ENCODE data around the gene C2CD3. TPM values are rescaled to one million over a fixed set of nuclear protein-coding genes. Genes with fewer than 3 reads are reported as not detected.

Gene C2CD3
- total RNA-seq, 2 donors from 2014 or later, result 12.2 to 31.6 TPM

DNA sequence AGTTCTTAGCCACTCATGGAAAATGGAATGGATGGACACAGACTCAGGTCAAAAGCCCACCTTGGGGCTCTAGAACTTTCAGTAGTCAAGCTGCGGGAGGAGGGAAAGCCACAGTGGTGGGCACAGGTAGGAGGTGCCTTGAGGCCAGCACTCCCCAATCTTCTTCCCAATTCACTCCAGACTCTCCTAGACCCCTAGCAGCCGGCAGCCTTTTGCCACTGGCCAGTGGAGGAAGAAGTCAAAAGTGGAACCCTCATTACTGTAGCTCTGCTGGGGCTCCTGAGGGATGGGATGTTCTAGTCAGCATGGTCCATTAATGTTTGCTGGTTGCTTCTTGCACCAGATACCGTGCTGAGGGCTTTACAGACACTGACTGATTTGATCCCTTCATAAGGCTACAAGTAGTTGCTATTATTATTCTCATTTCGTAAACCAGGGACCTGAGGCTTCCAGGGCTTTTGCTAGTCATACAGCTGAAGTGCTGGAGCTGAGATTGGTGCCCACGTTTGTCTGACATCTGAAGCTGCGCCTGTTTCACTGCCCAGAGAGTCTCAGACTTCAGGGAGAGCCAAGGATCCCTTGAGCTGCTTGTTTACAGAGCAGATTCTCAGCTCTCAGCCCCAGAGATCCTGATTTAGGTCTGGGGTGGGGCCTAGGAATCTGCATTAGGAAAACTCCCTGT is 163.0 kb downstream of the C2CD3 start:
- H3K9me3 ChIP-seq, result no peaks in the 10 kb centered on the region
- DNase-seq (no peak), ATAC-seq (no peak)
- TF ChIP-seq POLR2A (IDR thresholded peaks at IDR 0.05), result no peak
- TF ChIP-seq, protein P1, sequence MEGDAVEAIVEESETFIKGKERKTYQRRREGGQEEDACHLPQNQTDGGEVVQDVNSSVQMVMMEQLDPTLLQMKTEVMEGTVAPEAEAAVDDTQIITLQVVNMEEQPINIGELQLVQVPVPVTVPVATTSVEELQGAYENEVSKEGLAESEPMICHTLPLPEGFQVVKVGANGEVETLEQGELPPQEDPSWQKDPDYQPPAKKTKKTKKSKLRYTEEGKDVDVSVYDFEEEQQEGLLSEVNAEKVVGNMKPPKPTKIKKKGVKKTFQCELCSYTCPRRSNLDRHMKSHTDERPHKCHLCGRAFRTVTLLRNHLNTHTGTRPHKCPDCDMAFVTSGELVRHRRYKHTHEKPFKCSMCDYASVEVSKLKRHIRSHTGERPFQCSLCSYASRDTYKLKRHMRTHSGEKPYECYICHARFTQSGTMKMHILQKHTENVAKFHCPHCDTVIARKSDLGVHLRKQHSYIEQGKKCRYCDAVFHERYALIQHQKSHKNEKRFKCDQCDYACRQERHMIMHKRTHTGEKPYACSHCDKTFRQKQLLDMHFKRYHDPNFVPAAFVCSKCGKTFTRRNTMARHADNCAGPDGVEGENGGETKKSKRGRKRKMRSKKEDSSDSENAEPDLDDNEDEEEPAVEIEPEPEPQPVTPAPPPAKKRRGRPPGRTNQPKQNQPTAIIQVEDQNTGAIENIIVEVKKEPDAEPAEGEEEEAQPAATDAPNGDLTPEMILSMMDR (IDR thresholded peaks at IDR 0.05), result no peak
- H3K4me1 ChIP-seq, result no peaks in the 10 kb centered on the region
- intact Hi-C loops (cut with DNase I), result no loop called here
- no peak overlapping the region for H3K4me3 ChIP-seq
- H3K27me3 ChIP-seq, result no peaks in the 10 kb centered on the region
- 85 to 88% methylated on average over 6 of the region's 6 CpGs for WGBS, 2 donors
- H3K27ac ChIP-seq, result no peak overlapping the region
- H3K36me3 ChIP-seq (replicated peaks in 1 of 2; ENCODE audit: insufficient read depth in 1 of 2, low read depth in 2 of 2), result no peaks in the 10 kb centered on the region

DNA sequence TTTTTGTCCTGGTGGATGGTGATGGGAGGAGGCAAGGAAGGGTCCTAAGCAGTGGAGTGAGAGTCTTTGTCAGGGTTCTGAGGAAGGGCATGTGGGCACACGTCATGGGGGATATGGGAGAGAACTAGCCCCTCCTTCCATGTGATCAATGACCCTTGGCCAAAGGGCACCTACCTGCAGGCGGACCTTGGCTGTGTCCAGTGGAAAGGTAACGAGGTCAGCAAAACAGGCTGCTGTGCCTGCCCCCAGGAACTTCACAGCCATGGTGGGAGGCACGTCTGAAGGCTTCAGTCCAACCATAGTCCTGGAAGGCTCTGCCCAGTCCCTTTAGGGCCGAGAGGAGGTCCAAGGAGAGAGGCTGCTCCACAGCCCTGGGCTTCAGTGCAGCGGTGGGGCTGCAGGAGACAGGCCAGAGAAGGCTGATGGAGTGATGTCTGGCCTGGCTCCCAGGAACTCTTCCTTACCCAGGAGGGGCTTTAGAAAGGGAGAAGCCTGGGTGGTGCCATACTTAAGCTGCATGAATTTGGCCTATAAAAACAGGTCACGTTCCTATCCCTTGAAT is 164.0 kb downstream of the C2CD3 start:
- H3K4me3 ChIP-seq, result no peak overlapping the region
- H3K36me3 ChIP-seq (replicated peaks in 1 of 2; ENCODE audit: insufficient read depth in 1 of 2, low read depth in 2 of 2), result no peaks in the 10 kb centered on the region
- H3K9me3 ChIP-seq, result no peaks in the 10 kb centered on the region
- TF ChIP-seq, protein P1 (IDR thresholded peaks at IDR 0.05), result no peak
- TF ChIP-seq POLR2A (IDR thresholded peaks at IDR 0.05), result no peak
- H3K4me1 ChIP-seq, result no peaks in the 10 kb centered on the region
- no peaks in the 10 kb centered on the region for H3K27me3 ChIP-seq
- ATAC-seq (no peak), DNase-seq (no peak)
- no peak overlapping the region for H3K27ac ChIP-seq
- intact Hi-C loops (cut with DNase I), result no loop called here
- 76 to 77% methylated on average over 7 of the region's 7 CpGs for WGBS, 2 donors

DNA sequence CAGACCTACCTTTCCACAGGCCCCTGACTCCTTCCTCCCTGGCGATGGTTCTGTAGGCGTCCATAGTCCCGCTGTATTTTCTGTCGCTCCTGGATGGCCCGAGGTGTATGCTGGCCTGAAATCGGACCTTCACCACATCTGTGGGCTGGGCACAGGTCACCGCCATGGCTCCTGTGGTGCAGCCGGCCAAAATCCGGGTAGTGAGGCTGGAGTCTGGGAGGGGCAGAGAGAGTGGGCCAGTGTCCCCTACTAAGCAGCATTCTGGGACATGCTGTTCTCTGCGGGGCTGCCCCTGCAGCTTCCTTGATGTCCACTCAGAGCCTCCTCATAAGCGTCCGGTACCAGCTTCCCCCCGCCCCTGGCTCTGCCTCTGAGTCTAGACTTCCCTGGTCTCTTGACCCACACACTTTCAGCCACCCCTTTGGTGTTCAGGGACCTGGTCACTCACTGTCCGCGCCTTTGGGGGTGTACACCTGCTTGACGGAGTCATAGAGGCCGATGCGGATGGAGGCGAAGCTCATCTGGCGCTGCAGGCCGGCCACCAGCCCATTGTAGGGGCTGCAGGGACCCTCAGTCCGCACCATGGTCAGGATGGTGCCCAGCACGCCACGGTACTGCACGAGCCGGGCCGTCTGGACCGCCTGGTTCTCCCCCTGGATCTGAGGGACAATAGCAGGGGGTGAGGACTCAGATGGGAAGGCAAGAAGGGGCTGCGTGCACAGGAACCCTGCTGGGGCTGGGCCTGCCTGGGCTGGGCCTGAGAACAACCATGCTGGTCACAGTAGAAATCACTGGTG is 164.9 kb downstream of the C2CD3 start:
- H3K4me1 ChIP-seq, result no peaks in the 10 kb centered on the region
- H3K4me3 ChIP-seq, result no peak overlapping the region
- intact Hi-C loops (cut with DNase I), result no loop called here
- 89 to 94% methylated on average over 16 to 29 of the region's 29 CpGs for WGBS, 2 donors
- H3K27me3 ChIP-seq, result no peaks in the 10 kb centered on the region
- DNase-seq (no peak), ATAC-seq (no peak)
- H3K9me3 ChIP-seq, result no peaks in the 10 kb centered on the region
- TF ChIP-seq POLR2A (IDR thresholded peaks at IDR 0.05), result no peak
- TF ChIP-seq, protein P1 (IDR thresholded peaks at IDR 0.05), result no peak
- no peak overlapping the region for H3K27ac ChIP-seq
- H3K36me3 ChIP-seq (replicated peaks in 1 of 2; ENCODE audit: insufficient read depth in 1 of 2, low read depth in 2 of 2), result no peaks in the 10 kb centered on the region

DNA sequence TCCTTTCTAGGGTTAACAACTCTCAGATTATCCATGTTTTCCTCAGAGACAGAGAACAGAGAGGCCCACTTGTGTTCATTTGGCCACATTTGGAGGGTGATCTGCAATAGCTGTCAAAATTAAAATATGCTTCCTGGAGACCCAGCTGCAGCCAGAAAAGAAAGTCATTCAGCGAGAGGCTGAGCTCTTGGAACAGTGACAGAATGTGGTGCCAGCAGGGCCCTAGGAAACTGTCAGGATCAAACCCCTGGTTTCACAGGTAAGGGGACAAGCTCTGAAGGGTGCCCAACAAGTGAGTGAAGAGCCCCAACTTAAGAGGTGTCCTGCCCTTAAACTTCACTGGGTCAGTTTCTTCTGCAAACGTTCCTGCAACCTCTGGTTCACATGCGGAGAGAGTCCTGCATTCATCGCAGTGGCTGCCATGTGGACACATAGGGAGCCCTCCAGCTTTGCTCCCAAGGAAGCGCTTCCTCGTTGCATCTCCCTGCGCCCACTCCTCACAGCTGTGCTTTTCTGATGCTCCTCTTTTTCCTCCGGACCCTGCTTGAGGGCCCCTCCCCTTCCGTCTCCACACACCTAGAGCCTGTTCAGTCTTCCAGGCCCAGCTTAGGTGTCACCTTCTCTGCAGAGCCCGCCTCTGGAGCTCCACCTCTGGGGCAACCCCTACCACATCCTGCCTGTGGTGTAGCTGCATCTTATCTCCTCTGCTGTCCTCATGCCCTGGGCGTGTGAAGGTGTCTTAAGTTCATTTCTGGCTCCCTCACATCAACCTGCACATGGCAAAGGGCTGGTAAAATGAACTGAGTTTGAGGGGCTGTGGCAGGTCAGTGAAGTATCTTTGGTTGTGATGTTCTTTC is 165.8 kb downstream of the C2CD3 start:
- intact Hi-C loops (cut with DNase I), result no loop called here
- no peaks in the 10 kb centered on the region for H3K9me3 ChIP-seq
- H3K4me3 ChIP-seq, result no peak overlapping the region
- H3K27me3 ChIP-seq, result no peaks in the 10 kb centered on the region
- TF ChIP-seq, protein P1 (IDR thresholded peaks at IDR 0.05), result no peak
- no peak for TF ChIP-seq POLR2A (IDR thresholded peaks at IDR 0.05)
- ATAC-seq, result no peak
- no peak for DNase-seq
- H3K27ac ChIP-seq, result no peak overlapping the region
- H3K4me1 ChIP-seq, result no peaks in the 10 kb centered on the region
- 66 to 74% methylated on average over 11 of the region's 11 CpGs for WGBS, 2 donors
- H3K36me3 ChIP-seq (replicated peaks in 1 of 2; ENCODE audit: insufficient read depth in 1 of 2, low read depth in 2 of 2), result no peaks in the 10 kb centered on the region

Data from body of pancreas (tissue), 4 donors.